KMS-11 (cell line): ENCODE data around the gene NOP58.

Experiments
- H2AFZ ChIP-seq: fragments of 200-600 bp; sonication (generic); 2 replicates; pipeline ENCODE4 v1.6.1; 2016; ENCODE audit warnings: antibody characterized with exemption, mixed run types, low read depth
- H3K27ac ChIP-seq: fragments of 200-600 bp; sonication (generic); 2 replicates; pipeline ENCODE4 v1.6.1; 2016; ENCODE audit warnings: mild to moderate bottlenecking, mixed run types
- H3K27me3 ChIP-seq: fragments of 200-600 bp; sonication (generic); 2 replicates; pipeline ENCODE4 v1.6.1; 2017; ENCODE audit warnings: mild to moderate bottlenecking, low read depth, mixed run types, moderate library complexity; ENCODE audit not compliant: insufficient read depth
- H3K36me3 ChIP-seq: fragments of 200-600 bp; sonication (generic); 2 replicates; pipeline ENCODE4 v1.6.1; 2017; ENCODE audit warnings: mild to moderate bottlenecking, mixed run types; ENCODE audit not compliant: insufficient read depth
- H3K4me1 ChIP-seq: fragments of 200-600 bp; sonication (generic); 2 replicates; pipeline ENCODE4 v1.6.1; 2016; ENCODE audit warnings: mild to moderate bottlenecking, low read depth, mixed run types; ENCODE audit not compliant: poor library complexity, severe bottlenecking
- H3K4me2 ChIP-seq: fragments of 200-600 bp; sonication (generic); 2 replicates; pipeline ENCODE4 v1.7.0; 2016; ENCODE audit warnings: mild to moderate bottlenecking, mixed run types
- H3K4me3 ChIP-seq: fragments of 200-600 bp; sonication (generic); IDR thresholded peaks from 2 replicates; pipeline ENCODE4 v1.6.1; 2017; ENCODE audit warnings: low read depth, low read length, mixed read lengths; ENCODE audit not compliant: insufficient read depth
- H3K79me2 ChIP-seq: fragments of 200-600 bp; sonication (generic); 2 replicates; pipeline ENCODE4 v1.6.1; 2016; ENCODE audit warnings: low read depth, mixed run types; ENCODE audit not compliant: insufficient read depth
- H3K9ac ChIP-seq: fragments of 200-600 bp; sonication (generic); 2 replicates; pipeline ENCODE4 v1.6.1; 2016; ENCODE audit warnings: mild to moderate bottlenecking, mixed run types
- H4K20me1 ChIP-seq: fragments of 200-600 bp; sonication (generic); 2 replicates; pipeline ENCODE4 v1.6.1; 2016; ENCODE audit warnings: mild to moderate bottlenecking, mixed run types; ENCODE audit not compliant: insufficient read depth
- CTCF ChIP-seq: fragments of 200-600 bp; sonication (generic); conservative IDR thresholded peaks from 2 replicates; pipeline ENCODE4 v1.6.1; 2017; ENCODE audit warnings: low read depth, mild to moderate bottlenecking, antibody characterized with exemption, low read length, moderate library complexity, mixed read lengths

The NOP58 gene

GRCh38 chr2:202327858-202328257 is 62.3 kb downstream of the NOP58 start:
- no peaks in the 10 kb centered on the region for H3K4me1 ChIP-seq
- H3K4me2 ChIP-seq = no peak overlapping the region
- H3K27me3 ChIP-seq = no peaks in the 10 kb centered on the region
- H3K27ac ChIP-seq = no peak overlapping the region
- no peaks in the 10 kb centered on the region for H3K36me3 ChIP-seq
- H3K4me3 ChIP-seq = no peak overlapping the region
- H2AFZ ChIP-seq = no peak overlapping the region
- H4K20me1 ChIP-seq = no peaks in the 10 kb centered on the region
- no peak overlapping the region for H3K9ac ChIP-seq
- no peak for TF ChIP-seq CTCF
- H3K79me2 ChIP-seq = no peaks in the 10 kb centered on the region

- TF ChIP-seq CTCF = no peak
- Histone ChIP-seq H3K9ac (no peak overlapping the region), H3K36me3 (no peaks in the 10 kb centered on the region), H4K20me1 (no peaks in the 10 kb centered on the region), H3K4me2 (no peak overlapping the region), H3K27ac (no peak overlapping the region), H3K79me2 (no peaks in the 10 kb centered on the region), H3K4me3 (no peak overlapping the region), H3K27me3 (no peaks in the 10 kb centered on the region), H2AFZ (no peak overlapping the region), H3K4me1 (no peaks in the 10 kb centered on the region)
Observed at GRCh38 chr2:202335791-202336467, 70.4 kb downstream of the NOP58 start.

- no peak overlapping the region for H3K27ac ChIP-seq
- no peak overlapping the region for H3K4me2 ChIP-seq
- H3K79me2 ChIP-seq = no peaks in the 10 kb centered on the region
- TF ChIP-seq CTCF = no peak
- no peaks in the 10 kb centered on the region for H3K36me3 ChIP-seq
- no peak overlapping the region for H2AFZ ChIP-seq
- H3K27me3 ChIP-seq = no peaks in the 10 kb centered on the region
- no peak overlapping the region for H3K4me3 ChIP-seq
- H4K20me1 ChIP-seq = no peaks in the 10 kb centered on the region
- H3K9ac ChIP-seq = no peak overlapping the region
- H3K4me1 ChIP-seq = no peaks in the 10 kb centered on the region
Observed at GRCh38 chr2:202337151-202337550, 71.6 kb downstream of the NOP58 start.

GRCh38 chr2:202337706-202338346 is 72.3 kb downstream of the NOP58 start:
- no peak for TF ChIP-seq CTCF
- no peaks in the 10 kb centered on the region for H3K4me1 ChIP-seq
- no peaks in the 10 kb centered on the region for H3K36me3 ChIP-seq
- no peaks in the 10 kb centered on the region for H4K20me1 ChIP-seq
- H3K9ac ChIP-seq = no peak overlapping the region
- no peak overlapping the region for H3K4me3 ChIP-seq
- no peak overlapping the region for H2AFZ ChIP-seq
- no peak overlapping the region for H3K27ac ChIP-seq
- H3K4me2 ChIP-seq = no peak overlapping the region
- H3K27me3 ChIP-seq = no peaks in the 10 kb centered on the region
- no peaks in the 10 kb centered on the region for H3K79me2 ChIP-seq
